Hepatic stellate cell (primary cell): ENCODE results near the gene HOXD10.

Source experiments
- DNase-seq: peaks from one replicate; pipeline ENCODE4 v3.0.0; 2011; ENCODE audit warnings: low spot score

Gene HOXD10

GRCh38 chr2:176136374-176137251 lies 20.0 kb downstream of the HOXD10 start:
- DNase-seq = no peak

- no peak for DNase-seq
These were observed 20.6 kb downstream of the HOXD10 start for GRCh38 chr2:176137252-176137580.

- no peak for DNase-seq
These were observed 21.3 kb downstream of the HOXD10 start for GRCh38 chr2:176137906-176138305.

GRCh38 chr2:176138526-176138922 lies 21.9 kb downstream of the HOXD10 start:
- no peak for DNase-seq

GRCh38 chr2:176138923-176139660 lies 22.5 kb downstream of the HOXD10 start:
- DNase-seq = no peak

GRCh38 chr2:176139661-176140512 lies 23.3 kb downstream of the HOXD10 start:
- DNase-seq = no peak

- DNase-seq = peak; percentile 89
These were observed 24.1 kb downstream of the HOXD10 start for GRCh38 chr2:176140513-176141317.

GRCh38 chr2:176142281-176142680 lies 25.7 kb downstream of the HOXD10 start:
- DNase-seq = no peak

- no peak for DNase-seq
These were observed 28.7 kb downstream of the HOXD10 start for GRCh38 chr2:176145085-176145969.

GRCh38 chr2:176146101-176146500 lies 29.5 kb downstream of the HOXD10 start:
- DNase-seq = no peak

- no peak for DNase-seq
These were observed 30.1 kb downstream of the HOXD10 start for GRCh38 chr2:176146645-176147044.

- no peak for DNase-seq
These were observed 30.7 kb downstream of the HOXD10 start for GRCh38 chr2:176147210-176147799.

- no peak for DNase-seq
These were observed 31.4 kb downstream of the HOXD10 start for GRCh38 chr2:176147800-176148496.

- no peak for DNase-seq
These were observed 32.3 kb downstream of the HOXD10 start for GRCh38 chr2:176148751-176149421.

- no peak for DNase-seq
These were observed 32.9 kb downstream of the HOXD10 start for GRCh38 chr2:176149481-176149938.

- DNase-seq = no peak
These were observed 33.5 kb downstream of the HOXD10 start for GRCh38 chr2:176149939-176150583.

- DNase-seq = no peak
These were observed 34.2 kb downstream of the HOXD10 start for GRCh38 chr2:176150584-176151441.
